LNCaP clone FGC (cell line): ENCODE data around the gene ATAD3A.

Experiments used
- DNase-seq: peaks from one replicate; pipeline ENCODE4 v3.0.0-alpha.2; 2011; ENCODE audit warnings: low read depth
- H3K4me3 ChIP-seq: 2 replicates; pipeline ENCODE4 v1.5.1; 2011; ENCODE audit warnings: mild to moderate bottlenecking, low read depth, low read length, control low read depth
- CTCF ChIP-seq: IDR thresholded peaks from 2 replicates; pipeline ENCODE4 v1.5.1; 2012; ENCODE audit warnings: mild to moderate bottlenecking; ENCODE audit not compliant: control insufficient read depth, insufficient read depth; ENCODE audit errors: extremely low read depth

The ATAD3A gene

GRCh38 chr1:1547011-1547410, 35.0 kb downstream of the ATAD3A start:
- TF ChIP-seq CTCF = no peak
- DNase-seq = no peak
- no peak overlapping the region for H3K4me3 ChIP-seq

- no peak overlapping the region for H3K4me3 ChIP-seq
- no peak for DNase-seq
- TF ChIP-seq CTCF = no peak
Observed at GRCh38 chr1:1547476-1547875, 35.5 kb downstream of the ATAD3A start.

- DNase-seq = no peak
Observed at GRCh38 chr1:1548591-1548990, 36.6 kb downstream of the ATAD3A start.

GRCh38 chr1:1550087-1550486, 38.1 kb downstream of the ATAD3A start:
- DNase-seq = no peak
- TF ChIP-seq CTCF = no peak
- H3K4me3 ChIP-seq = no peak overlapping the region

More at GRCh38 chr1:1548591-1548990, 36.6 kb downstream of the ATAD3A start:
- no peak for TF ChIP-seq CTCF
- no peak overlapping the region for H3K4me3 ChIP-seq

- TF ChIP-seq CTCF = peak; percentile 26; the same call in 1 of the 2 replicates
- H3K4me3 ChIP-seq = no peak overlapping the region
- DNase-seq = no peak
Observed at GRCh38 chr1:1550591-1551432, 38.9 kb downstream of the ATAD3A start.

GRCh38 chr1:1551524-1552262, 39.7 kb downstream of the ATAD3A start:
- TF ChIP-seq CTCF = no peak
- H3K4me3 ChIP-seq = no peak overlapping the region
- no peak for DNase-seq
